Hepatocyte (in vitro differentiated cells): ENCODE measurements around the gene STK32B.

Source experiments
- CTCF ChIP-seq: fragments of 200-600 bp; sonication (generic); IDR thresholded peaks from 2 replicates; pipeline ENCODE4 v1.5.1; 2016; ENCODE audit warnings: antibody characterized with exemption, mild to moderate bottlenecking; ENCODE audit not compliant: poor library complexity
- EZH2phosphoT487 ChIP-seq: fragments of 200-600 bp; sonication (generic); IDR thresholded peaks from one replicate; pipeline ENCODE4 v1.6.1; 2018; ENCODE audit warnings: antibody characterized with exemption, mild to moderate bottlenecking, low read depth, moderate library complexity; ENCODE audit not compliant: unreplicated experiment, severe bottlenecking

- TF ChIP-seq EZH2phosphoT487 = no peak
- no peak for TF ChIP-seq CTCF
Measured at GRCh38 chr4:5379895-5380294, 328.6 kb downstream of the STK32B start.
